Esophagus squamous epithelium (tissue), 4 donors: ENCODE results near the gene REEP6.

Experiments used
- POLR2A ChIP-seq, 4 donors: fragments of 450-650 bp; IDR thresholded peaks; one replicate each; pipeline ENCODE4 v1.6.1; 2017; ENCODE audit warnings: antibody characterized with exemption in 4 of 4, mild to moderate bottlenecking in 4 of 4, moderate library complexity in 3 of 4
- TF ChIP-seq, protein P1 (sequence below), 6 experiments: fragments of 450-650 bp in 4 of 6; fragments of 200-600 bp in 2 of 6; sonication (generic) in 2 of 6; IDR thresholded peaks; one replicate each; pipeline ENCODE4 v1.5.1; 2016 to 2019; ENCODE audit warnings: antibody characterized with exemption in 6 of 6, mild to moderate bottlenecking in 4 of 6, moderate library complexity in 4 of 6

GRCh38 chr19:1503925-1504773 is 13.2 kb downstream of the REEP6 start:
- no peak for TF ChIP-seq POLR2A (IDR thresholded peaks at IDR 0.05)
- TF ChIP-seq, protein P1, sequence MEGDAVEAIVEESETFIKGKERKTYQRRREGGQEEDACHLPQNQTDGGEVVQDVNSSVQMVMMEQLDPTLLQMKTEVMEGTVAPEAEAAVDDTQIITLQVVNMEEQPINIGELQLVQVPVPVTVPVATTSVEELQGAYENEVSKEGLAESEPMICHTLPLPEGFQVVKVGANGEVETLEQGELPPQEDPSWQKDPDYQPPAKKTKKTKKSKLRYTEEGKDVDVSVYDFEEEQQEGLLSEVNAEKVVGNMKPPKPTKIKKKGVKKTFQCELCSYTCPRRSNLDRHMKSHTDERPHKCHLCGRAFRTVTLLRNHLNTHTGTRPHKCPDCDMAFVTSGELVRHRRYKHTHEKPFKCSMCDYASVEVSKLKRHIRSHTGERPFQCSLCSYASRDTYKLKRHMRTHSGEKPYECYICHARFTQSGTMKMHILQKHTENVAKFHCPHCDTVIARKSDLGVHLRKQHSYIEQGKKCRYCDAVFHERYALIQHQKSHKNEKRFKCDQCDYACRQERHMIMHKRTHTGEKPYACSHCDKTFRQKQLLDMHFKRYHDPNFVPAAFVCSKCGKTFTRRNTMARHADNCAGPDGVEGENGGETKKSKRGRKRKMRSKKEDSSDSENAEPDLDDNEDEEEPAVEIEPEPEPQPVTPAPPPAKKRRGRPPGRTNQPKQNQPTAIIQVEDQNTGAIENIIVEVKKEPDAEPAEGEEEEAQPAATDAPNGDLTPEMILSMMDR (IDR thresholded peaks at IDR 0.05) = no peak
